B cell (primary cell): ENCODE results near the gene SCN11A. TPM values are rescaled to one million over a fixed set of nuclear protein-coding genes. Genes with fewer than 3 reads are reported as not detected.

ENCODE experiments used
- ATAC-seq: fragments of 200-7000 bp; cut with Tn5 transposase; one replicate; pipeline ENCODE4 v1.10.0; 2021; ENCODE audit warnings: low read depth, mild to moderate bottlenecking, moderate number of reproducible peaks, moderate library complexity
- CTCF ChIA-PET: fragments of 350-600 bp; sonication (Branson Sonifier 250); formaldehyde crosslinking; loops from one replicate; lab custom pipeline; 2021; ENCODE audit warnings: antibody characterized with exemption, inconsistent platforms; lab: Charles Lee
- POLR2A ChIA-PET: fragments of 350-600 bp; sonication (Branson Sonifier 250); formaldehyde crosslinking; loops from one replicate; lab custom pipeline; 2021; ENCODE audit warnings: antibody characterized with exemption; lab: Charles Lee
- DNase-seq: peaks from one replicate; pipeline ENCODE4 v3.0.0; 2013
- H2AFZ ChIP-seq: 2 replicates; pipeline ENCODE4 v1.6.1; 2012; ENCODE audit warnings: mild to moderate bottlenecking, low read depth, low read length; ENCODE audit not compliant: insufficient read depth, poor library complexity, severe bottlenecking
- H3K27ac ChIP-seq, 2 donors: 1 replicate in 1 of 2; 2 replicates in 1 of 2; pipeline ENCODE4 v1.5.1; 2012 to 2013; ENCODE audit warnings: low read length in 2 of 2, mild to moderate bottlenecking in 2 of 2, moderate library complexity in 1 of 2
- H3K27me3 ChIP-seq, 4 experiments: fragments of 200-600 bp in 1 of 4; sonication (generic) in 1 of 4; replicated peaks in 1 of 4; 1 replicate in 2 of 4; 2 replicates in 2 of 4; pipeline versions ENCODE4 v1.6.1 to v1.7.0; 2013 to 2016; ENCODE audit warnings: low read length in 3 of 4, mild to moderate bottlenecking in 2 of 4, mixed read lengths in 1 of 4, moderate library complexity in 1 of 4; ENCODE audit not compliant: insufficient read depth in 4 of 4, control insufficient read depth in 3 of 4; ENCODE audit errors: control extremely low read depth in 1 of 4
- H3K36me3 ChIP-seq, 2 experiments: replicated peaks in 1 of 2; 1 replicate in 1 of 2; 2 replicates in 1 of 2; pipeline versions ENCODE4 v1.6.1 to v1.7.1; 2013; ENCODE audit warnings: low read length in 1 of 2; ENCODE audit not compliant: insufficient read depth in 2 of 2, control insufficient read depth in 1 of 2; ENCODE audit errors: control extremely low read depth in 1 of 2, extremely low read depth in 1 of 2
- H3K4me1 ChIP-seq, 2 donors: fragments of 200-600 bp in 1 of 2; sonication (generic) in 1 of 2; 1 replicate in 1 of 2; 2 replicates in 1 of 2; pipeline versions ENCODE4 v1.5.1 to v1.6.1; 2013 to 2017; ENCODE audit warnings: low read length in 2 of 2; ENCODE audit not compliant: control insufficient read depth in 2 of 2, insufficient read depth in 2 of 2
- H3K4me2 ChIP-seq: replicated peaks from 2 replicates; pipeline ENCODE3; 2012; ENCODE audit warnings: mild to moderate bottlenecking, low read depth, low read length; ENCODE audit not compliant: poor library complexity, severe bottlenecking
- H3K4me3 ChIP-seq, 5 experiments: fragments of 200-600 bp in 1 of 5; sonication (generic) in 1 of 5; 1 replicate in 3 of 5; 2 replicates in 2 of 5; pipeline versions ENCODE4 v1.5.1 to v1.7.0; 2011 to 2016; ENCODE audit warnings: low read length in 4 of 5, mild to moderate bottlenecking in 4 of 5, low read depth in 2 of 5, control low read depth in 1 of 5, moderate library complexity in 1 of 5; ENCODE audit not compliant: insufficient read depth in 1 of 5; ENCODE audit errors: control extremely low read depth in 1 of 5, extremely low read depth in 1 of 5
- H3K79me2 ChIP-seq: fragments of 200-600 bp; sonication (generic); one replicate; pipeline ENCODE4 v1.6.0; 2016; ENCODE audit warnings: low read length; ENCODE audit not compliant: control insufficient read depth, insufficient read depth
- H3K9ac ChIP-seq: fragments of 200-600 bp; sonication (generic); 2 replicates; pipeline ENCODE4 v1.6.1; 2017; ENCODE audit warnings: mild to moderate bottlenecking, low read length, moderate library complexity
- H3K9me3 ChIP-seq, 3 donors: one replicate each; pipeline versions ENCODE4 v1.6.1 to v1.7.1; 2013; ENCODE audit warnings: low read length in 2 of 3; ENCODE audit not compliant: control insufficient read depth in 2 of 3, insufficient read depth in 1 of 3; ENCODE audit errors: control extremely low read depth in 1 of 3
- H4K20me1 ChIP-seq: 2 replicates; pipeline ENCODE4 v1.6.0; 2012; ENCODE audit warnings: mild to moderate bottlenecking, low read length; ENCODE audit not compliant: insufficient read depth, control insufficient read depth, poor library complexity, severe bottlenecking
- H3K27ac Mint-ChIP-seq: one replicate; pipeline ENCODE4 v1.8.0; 2021; ENCODE audit warnings: mixed read lengths
- H3K27me3 Mint-ChIP-seq: one replicate; pipeline ENCODE4 v1.8.0; 2021; ENCODE audit warnings: mixed read lengths
- H3K4me1 Mint-ChIP-seq: one replicate; pipeline ENCODE4 v1.8.0; 2021; ENCODE audit warnings: mixed read lengths
- H3K4me3 Mint-ChIP-seq: one replicate; pipeline ENCODE4 v1.8.0; 2021; ENCODE audit warnings: mixed read lengths
- H3K9me3 Mint-ChIP-seq: one replicate; pipeline ENCODE4 v1.8.0; 2022; ENCODE audit warnings: mixed read lengths; ENCODE audit not compliant: insufficient read depth
- EZH2 ChIP-seq: IDR thresholded peaks from 2 replicates; pipeline ENCODE4 v1.6.1; 2012; ENCODE audit warnings: borderline replicate concordance, low read depth, mild to moderate bottlenecking, moderate library complexity, low read length; ENCODE audit not compliant: insufficient read depth, poor library complexity, severe bottlenecking
- WGBS: methylation state at CpG from one replicate; pipeline ENCODE4 v1.1.5; 2013; ENCODE audit warnings: missing lambda C conversion rate; ENCODE audit not compliant: insufficient coverage; 5-methylcytosine and 5-hydroxymethylcytosine counted together
- intact Hi-C: fragments of 100-400 bp; cut with micrococcal nuclease; formaldehyde crosslinking; loops from one replicate; pipeline ENCODE4 v1.10.0; 2022
- polyA plus RNA-seq: library from polyadenylated mRNA; depleted of rRNA; stranded (reverse); fragments of >200 nt; gene quantifications from 2 replicates; pipeline ENCODE4 v1.2.3, GENCODE V29; 2012
- total RNA-seq, 2 donors: library from RNA; stranded (reverse); fragments of 120-200 nt in 1 of 2; gene quantifications; 1 replicate in 1 of 2; 2 replicates in 1 of 2; pipeline versions ENCODE4 v1.2.3 to v1.2.4, GENCODE V29; 2013 to 2022
- TF ChIP-seq, protein P1 (sequence below): fragments of 200-600 bp; IDR thresholded peaks from one replicate; pipeline ENCODE4 v1.8.0; 2022; ENCODE audit warnings: antibody characterized with exemption, mild to moderate bottlenecking

Gene SCN11A
- total and polyA plus RNA-seq, 2 donors (not counting 1 experiment from before 2014, with no cell fraction given), result 0.07 to 0.25 TPM

DNA sequence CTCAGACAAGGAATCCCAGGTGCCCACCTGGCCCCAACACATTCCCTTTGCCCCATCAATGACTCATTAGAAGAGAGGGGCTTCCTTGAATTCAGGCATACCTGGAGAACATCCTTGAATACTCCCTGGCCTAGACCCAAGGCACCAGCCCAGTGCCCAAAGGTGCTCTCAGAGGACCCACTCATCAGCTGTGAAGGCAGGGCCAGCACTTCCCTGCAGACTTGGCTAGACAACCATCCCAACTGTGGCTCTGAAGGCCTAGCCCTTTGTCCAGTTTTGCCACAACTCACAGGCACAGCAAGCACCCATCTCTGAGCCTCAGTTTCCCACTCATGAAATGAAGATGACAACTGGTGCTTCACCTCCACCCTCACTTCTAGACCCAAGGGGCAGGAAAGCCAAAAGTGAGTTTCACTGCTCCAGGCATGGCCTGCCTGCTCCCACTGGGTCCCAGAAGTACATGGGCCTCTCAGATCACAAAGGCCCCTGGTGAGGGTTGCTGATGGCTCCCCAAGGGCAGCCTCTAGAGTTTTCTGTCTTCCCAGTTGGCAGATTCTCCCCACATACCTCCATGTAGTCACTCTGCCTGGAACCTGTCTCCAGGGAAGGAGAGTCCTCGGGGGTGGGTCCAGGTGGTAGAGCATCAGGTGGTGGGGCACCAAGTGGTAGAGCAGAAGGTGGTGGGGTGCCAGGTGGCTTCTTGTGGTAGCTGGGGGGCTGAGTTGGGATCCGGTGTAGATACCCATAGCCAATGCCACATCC is 48.2 kb upstream of the SCN11A start:
- Histone ChIP-seq H3K79me2 (peaks cover 27% of the 10 kb centered on the region), H2AFZ (no peak overlapping the region), H4K20me1 (peaks cover 46% of the 10 kb centered on the region), H3K4me2 (no peak overlapping the region), H3K4me1 (peaks cover 0 to 19% of the 10 kb centered on the region in 2 donors), H3K9ac (no peak overlapping the region), H3K27ac (no peak overlapping the region), H3K27me3 (no peaks in the 10 kb centered on the region), H3K9me3 (no peaks in the 10 kb centered on the region), H3K4me3 (no peak overlapping the region), H3K36me3 (peaks cover 0 to 62% of the 10 kb centered on the region in 2 experiments)
- no peak for ATAC-seq
- Mint-ChIP-seq H3K27ac (peak overlapping the region; percentile 41), H3K9me3 (no peaks in the 10 kb centered on the region), H3K4me3 (no peak overlapping the region), H3K27me3 (no peaks in the 10 kb centered on the region), H3K4me1 (peaks cover 33% of the 10 kb centered on the region)
- no peak for DNase-seq
- intact Hi-C loops, result loop anchor here (5.0 to 10.0 kb wide), 2 partner anchors 67 to 965 kb away; partner anchors contain the start of genes ACAA1 and MYD88
- ChIA-PET CTCF (interaction anchor here (1.1 to 2.3 kb wide), 5 partner anchors 29 to 192 kb away, joined by 3 to 25 read pairs (median 4); no protein-coding TSS in a partner anchor), POLR2A (no interaction called here)
- TF ChIP-seq, protein P1, sequence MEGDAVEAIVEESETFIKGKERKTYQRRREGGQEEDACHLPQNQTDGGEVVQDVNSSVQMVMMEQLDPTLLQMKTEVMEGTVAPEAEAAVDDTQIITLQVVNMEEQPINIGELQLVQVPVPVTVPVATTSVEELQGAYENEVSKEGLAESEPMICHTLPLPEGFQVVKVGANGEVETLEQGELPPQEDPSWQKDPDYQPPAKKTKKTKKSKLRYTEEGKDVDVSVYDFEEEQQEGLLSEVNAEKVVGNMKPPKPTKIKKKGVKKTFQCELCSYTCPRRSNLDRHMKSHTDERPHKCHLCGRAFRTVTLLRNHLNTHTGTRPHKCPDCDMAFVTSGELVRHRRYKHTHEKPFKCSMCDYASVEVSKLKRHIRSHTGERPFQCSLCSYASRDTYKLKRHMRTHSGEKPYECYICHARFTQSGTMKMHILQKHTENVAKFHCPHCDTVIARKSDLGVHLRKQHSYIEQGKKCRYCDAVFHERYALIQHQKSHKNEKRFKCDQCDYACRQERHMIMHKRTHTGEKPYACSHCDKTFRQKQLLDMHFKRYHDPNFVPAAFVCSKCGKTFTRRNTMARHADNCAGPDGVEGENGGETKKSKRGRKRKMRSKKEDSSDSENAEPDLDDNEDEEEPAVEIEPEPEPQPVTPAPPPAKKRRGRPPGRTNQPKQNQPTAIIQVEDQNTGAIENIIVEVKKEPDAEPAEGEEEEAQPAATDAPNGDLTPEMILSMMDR, result no peak
- no peak for TF ChIP-seq EZH2
- WGBS, result no CpG with 5 or more reads among the region's 2 CpGs

DNA sequence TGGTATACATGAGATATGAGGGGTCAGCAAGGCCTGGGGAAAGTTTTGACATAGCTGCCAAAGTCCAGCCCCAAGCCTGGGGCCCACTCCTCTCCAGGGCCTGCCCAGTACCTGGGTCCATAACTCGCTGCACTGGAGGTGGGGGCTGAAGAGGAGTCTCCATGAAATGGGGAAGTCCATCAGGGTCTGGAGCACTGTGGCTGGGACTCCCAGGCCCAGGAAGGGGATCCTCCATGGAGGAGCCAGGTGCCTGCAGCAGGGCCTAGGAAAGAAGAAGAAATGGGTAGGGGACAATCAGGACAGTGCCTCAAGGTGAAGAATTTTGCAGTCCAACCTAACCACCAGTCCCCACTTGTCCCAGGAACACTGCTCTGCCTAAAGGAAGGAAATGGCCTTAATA is 47.5 kb upstream of the SCN11A start:
- Histone ChIP-seq H3K9ac (no peak overlapping the region), H3K79me2 (peaks cover 20% of the 10 kb centered on the region), H4K20me1 (peaks cover 43% of the 10 kb centered on the region), H3K27ac (no peak overlapping the region), H3K4me3 (no peak overlapping the region), H3K4me1 (peaks cover 0 to 14% of the 10 kb centered on the region in 2 donors), H3K4me2 (no peak overlapping the region), H2AFZ (no peak overlapping the region), H3K27me3 (no peaks in the 10 kb centered on the region), H3K36me3 (peaks cover 0 to 68% of the 10 kb centered on the region in 2 experiments), H3K9me3 (no peaks in the 10 kb centered on the region)
- no peak for DNase-seq
- intact Hi-C loops, result no loop called here
- Mint-ChIP-seq H3K9me3 (no peaks in the 10 kb centered on the region), H3K4me3 (no peak overlapping the region), H3K27me3 (no peaks in the 10 kb centered on the region), H3K27ac (no peak overlapping the region), H3K4me1 (peaks cover 26% of the 10 kb centered on the region)
- POLR2A ChIA-PET, result no interaction called here
- CTCF ChIA-PET, result interaction anchor here (1.2 to 1.6 kb wide), 2 partner anchors 67 to 86 kb away, joined by 3 to 4 read pairs; no protein-coding TSS in a partner anchor
- TF ChIP-seq EZH2, result no peak
- TF ChIP-seq, protein P1, result no peak
- ATAC-seq, result no peak
- WGBS, result 100% methylated on average over 1 of the region's 1 CpG
